ENCODE measurements around the gene FBXO10. TPM values are rescaled to one million over a fixed set of nuclear protein-coding genes. Genes with fewer than 3 reads are reported as not detected.

The FBXO10 gene
- total and polyA plus RNA-seq, 2 experiments from 2014 or later: 3.4 to 13.4 TPM

- H3K4me1 Mint-ChIP-seq: no peaks in the 10 kb centered on the region
- DNase-seq (ENCODE audit: low spot score) (no peak), ATAC-seq (no peak)
- Histone ChIP-seq H3K4me3 (no peak overlapping the region), H3K9me2 (ENCODE audit: insufficient read depth) (no peaks in the 10 kb centered on the region), H3K36me3 (ENCODE audit: insufficient read depth) (no peaks in the 10 kb centered on the region), H3K79me2 (replicated peaks; ENCODE audit: insufficient read depth) (no peaks in the 10 kb centered on the region), H3K4me1 (ENCODE audit: insufficient read depth) (no peaks in the 10 kb centered on the region), H2AFZ (0 out of 2 replicates have a peak overlapping the region, but pooled peaks have one; percentile 74), H4K20me1 (replicated peaks; ENCODE audit: insufficient read depth) (no peaks in the 10 kb centered on the region; the same call in 1 of the 2 replicates), H3K4me2 (no peak overlapping the region), H3K27ac (ENCODE audit: low read depth) (no peak overlapping the region), H3K27me3 (ENCODE audit: insufficient read depth) (no peaks in the 10 kb centered on the region), H3F3A (replicated peaks; ENCODE audit: low read depth) (no peaks in the 10 kb centered on the region)
- no peaks in the 10 kb centered on the region for H3K36me3 Mint-ChIP-seq (ENCODE audit: low read depth)
- H3K27me3 Mint-ChIP-seq (ENCODE audit: insufficient read depth, low read depth, poor library complexity): peaks cover 2% of the 10 kb centered on the region
- no peak for TF ChIP-seq ZNF114 (CRISPR knock-in tag; IDR thresholded peaks at IDR 0.05)
- no peak for TF ChIP-seq POLR2AphosphoS5 (IDR thresholded peaks at IDR 0.05; ENCODE audit: low read depth)
- TF ChIP-seq, protein P1, sequence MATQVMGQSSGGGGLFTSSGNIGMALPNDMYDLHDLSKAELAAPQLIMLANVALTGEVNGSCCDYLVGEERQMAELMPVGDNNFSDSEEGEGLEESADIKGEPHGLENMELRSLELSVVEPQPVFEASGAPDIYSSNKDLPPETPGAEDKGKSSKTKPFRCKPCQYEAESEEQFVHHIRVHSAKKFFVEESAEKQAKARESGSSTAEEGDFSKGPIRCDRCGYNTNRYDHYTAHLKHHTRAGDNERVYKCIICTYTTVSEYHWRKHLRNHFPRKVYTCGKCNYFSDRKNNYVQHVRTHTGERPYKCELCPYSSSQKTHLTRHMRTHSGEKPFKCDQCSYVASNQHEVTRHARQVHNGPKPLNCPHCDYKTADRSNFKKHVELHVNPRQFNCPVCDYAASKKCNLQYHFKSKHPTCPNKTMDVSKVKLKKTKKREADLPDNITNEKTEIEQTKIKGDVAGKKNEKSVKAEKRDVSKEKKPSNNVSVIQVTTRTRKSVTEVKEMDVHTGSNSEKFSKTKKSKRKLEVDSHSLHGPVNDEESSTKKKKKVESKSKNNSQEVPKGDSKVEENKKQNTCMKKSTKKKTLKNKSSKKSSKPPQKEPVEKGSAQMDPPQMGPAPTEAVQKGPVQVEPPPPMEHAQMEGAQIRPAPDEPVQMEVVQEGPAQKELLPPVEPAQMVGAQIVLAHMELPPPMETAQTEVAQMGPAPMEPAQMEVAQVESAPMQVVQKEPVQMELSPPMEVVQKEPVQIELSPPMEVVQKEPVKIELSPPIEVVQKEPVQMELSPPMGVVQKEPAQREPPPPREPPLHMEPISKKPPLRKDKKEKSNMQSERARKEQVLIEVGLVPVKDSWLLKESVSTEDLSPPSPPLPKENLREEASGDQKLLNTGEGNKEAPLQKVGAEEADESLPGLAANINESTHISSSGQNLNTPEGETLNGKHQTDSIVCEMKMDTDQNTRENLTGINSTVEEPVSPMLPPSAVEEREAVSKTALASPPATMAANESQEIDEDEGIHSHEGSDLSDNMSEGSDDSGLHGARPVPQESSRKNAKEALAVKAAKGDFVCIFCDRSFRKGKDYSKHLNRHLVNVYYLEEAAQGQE (IDR thresholded peaks at IDR 0.05; ENCODE audit: unreplicated experiment): no peak
- TF ChIP-seq EZH2phosphoT487 (IDR thresholded peaks at IDR 0.05; ENCODE audit: unreplicated experiment): no peak
- TF ChIP-seq NANOG (IDR thresholded peaks at IDR 0.05; ENCODE audit: borderline replicate concordance): no peak
- no peak for TF ChIP-seq ZNF462 (CRISPR knock-in tag; IDR thresholded peaks at IDR 0.05)
- TF ChIP-seq EZH2 (IDR thresholded peaks at IDR 0.05; ENCODE audit: low read depth, unreplicated experiment): no peak
- TF ChIP-seq CREB1 (CRISPR knock-in tag; IDR thresholded peaks at IDR 0.05; ENCODE audit: low read depth): no peak
- no peak for TF ChIP-seq ZNF331 (CRISPR knock-in tag; IDR thresholded peaks at IDR 0.05; ENCODE audit: low read depth)
- H3K27ac Mint-ChIP-seq: no peak overlapping the region
- no peak overlapping the region for H3K4me3 Mint-ChIP-seq
- no peaks in the 10 kb centered on the region for H3K9me3 Mint-ChIP-seq
Observed at GRCh38 chr9:37609735-37610397, 33.7 kb upstream of the FBXO10 start.

All from GM23338 (cell line).